ENCODE measurements around the gene CFTR. TPM values are rescaled to one million over a fixed set of nuclear protein-coding genes. Genes with fewer than 3 reads are reported as not detected.

CFTR gene
- polyA plus RNA-seq, 2 of the 4 experiments (the other 2 are of a cell fraction), result 0.13 to 0.31 TPM

DNA sequence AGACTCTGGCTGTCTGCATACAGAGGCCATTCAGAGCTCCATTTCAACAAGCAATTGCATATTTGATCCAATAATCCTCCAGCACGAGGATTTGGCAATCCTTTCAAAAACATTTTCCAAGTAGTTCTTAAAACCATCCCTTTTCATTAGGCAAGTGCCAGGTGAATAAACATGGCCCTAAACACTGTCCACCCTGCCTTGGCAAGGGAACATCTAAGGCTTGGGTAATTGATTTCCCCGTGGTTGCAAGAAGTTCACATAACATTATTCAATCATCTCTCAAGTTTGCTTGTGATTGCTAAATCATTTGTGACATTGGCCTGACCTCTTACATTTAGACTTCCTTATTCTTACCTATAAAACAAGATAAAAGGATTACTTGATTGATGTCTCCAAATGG is 218.2 kb downstream of the CFTR start:
- DNase-seq (ENCODE audit: low read depth in 1 of 2, low spot score in 1 of 2) (peak in 1 of 2 experiments; percentile 36), ATAC-seq (no peak), FAIRE-seq (no peak)
- WGBS (ENCODE audit: missing lambda C conversion rate), result 15% methylated on average over 2 of the region's 2 CpGs
- ChIA-PET POLR2A (no interaction called here), CTCF (interaction anchor here (0.6 to 1.9 kb wide), 3 partner anchors 17 to 239 kb away, joined by 3 to 7 read pairs (median 4); no protein-coding TSS in a partner anchor)
- no peaks in the 10 kb centered on the region for H3K4me1 ChIP-seq
- no peak overlapping the region for H3K4me3 ChIP-seq
- no peak overlapping the region for H3K4me2 ChIP-seq
- H3K27ac ChIP-seq, result no peak overlapping the region; a peak in 1 of 6 replicates
- TF ChIP-seq CEBPB (IDR thresholded peaks at IDR 0.05), result peak; percentile 3 to 52; a peak in 1 of 4 replicates
- TF ChIP-seq ESRRA (IDR thresholded peaks at IDR 0.05; ENCODE audit: borderline replicate concordance, low read length), result no peak
- TF ChIP-seq SREBF2 (IDR thresholded peaks at IDR 0.05), result no peak
- TF ChIP-seq EP300 (IDR thresholded peaks at IDR 0.05), result peak; percentile 15 to 45; a peak in 3 of 5 replicates
- TF ChIP-seq JUN (IDR thresholded peaks at IDR 0.05), result peak in 1 of 2 experiments; percentile 25; a peak in 1 of 5 replicates
- TF ChIP-seq GATA3 (IDR thresholded peaks at IDR 0.05; ENCODE audit: borderline replicate concordance), result peak; percentile 25; the same call in 1 of the 2 replicates
- no peak for TF ChIP-seq MAFK (IDR thresholded peaks at IDR 0.05; ENCODE audit: partially characterized antibody)
- no peak for TF ChIP-seq CHD2 (IDR thresholded peaks at IDR 0.05; ENCODE audit: low read length, partially characterized antibody)
- H3K9me3 ChIP-seq, result no peaks in the 10 kb centered on the region

DNA sequence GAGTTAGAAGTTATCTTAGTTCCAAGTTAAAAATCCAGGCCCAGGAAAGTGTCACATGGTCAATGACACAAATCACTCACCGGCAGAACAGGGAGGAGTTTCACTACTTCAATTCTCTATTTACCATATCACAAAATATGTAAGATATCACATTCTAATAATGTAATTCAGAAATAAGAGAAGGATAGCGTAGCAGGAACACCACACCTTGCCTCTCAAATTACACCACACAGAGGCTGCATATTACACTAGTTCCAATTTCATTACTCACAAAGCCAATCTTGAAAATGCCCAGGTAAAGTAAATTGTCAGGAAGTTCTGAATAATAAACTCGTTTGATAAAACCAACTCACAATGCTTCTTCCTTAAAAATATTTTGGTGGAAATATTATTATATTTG is 224.2 kb downstream of the CFTR start:
- CTCF ChIA-PET, result interaction anchor here (2.7 kb wide), 1 partner anchor 11 kb away, joined by 11 read pairs; no protein-coding TSS in a partner anchor
- ATAC-seq, result no peak
- H3K4me2 ChIP-seq, result no peak overlapping the region

DNA sequence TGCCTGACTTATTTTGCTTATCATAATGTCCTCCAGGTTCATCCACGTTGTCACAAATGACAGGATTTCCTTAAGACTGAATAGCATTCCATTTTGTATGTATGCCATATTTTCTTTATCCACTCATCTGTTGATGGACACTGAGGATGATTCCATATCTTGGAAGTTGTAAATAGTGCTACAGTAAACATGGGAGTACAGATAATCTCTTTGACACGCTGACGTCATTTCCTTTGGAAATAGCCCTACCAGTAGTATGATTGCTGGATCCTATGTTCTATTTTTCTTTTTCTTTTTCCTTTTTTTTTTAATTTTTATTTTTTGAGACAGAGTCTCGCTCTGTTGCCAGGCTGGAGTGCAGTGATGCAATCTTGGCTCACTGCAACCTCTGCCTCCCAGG is 225.8 kb downstream of the CFTR start:
- CTCF ChIA-PET, result interaction anchor here (2.4 kb wide), 1 partner anchor 10 kb away, joined by 8 read pairs; no protein-coding TSS in a partner anchor
- POLR2A ChIA-PET, result no interaction called here
- TF ChIP-seq, protein P1, sequence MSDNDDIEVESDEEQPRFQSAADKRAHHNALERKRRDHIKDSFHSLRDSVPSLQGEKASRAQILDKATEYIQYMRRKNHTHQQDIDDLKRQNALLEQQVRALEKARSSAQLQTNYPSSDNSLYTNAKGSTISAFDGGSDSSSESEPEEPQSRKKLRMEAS (IDR thresholded peaks at IDR 0.05), result no peak
- TF ChIP-seq FOSB (CRISPR knock-in tag; IDR thresholded peaks at IDR 0.05), result no peak
- no peak for TF ChIP-seq ZC3H11A (IDR thresholded peaks at IDR 0.05)
- no peak for TF ChIP-seq CBX8 (IDR thresholded peaks at IDR 0.05)
- TF ChIP-seq, protein P2, sequence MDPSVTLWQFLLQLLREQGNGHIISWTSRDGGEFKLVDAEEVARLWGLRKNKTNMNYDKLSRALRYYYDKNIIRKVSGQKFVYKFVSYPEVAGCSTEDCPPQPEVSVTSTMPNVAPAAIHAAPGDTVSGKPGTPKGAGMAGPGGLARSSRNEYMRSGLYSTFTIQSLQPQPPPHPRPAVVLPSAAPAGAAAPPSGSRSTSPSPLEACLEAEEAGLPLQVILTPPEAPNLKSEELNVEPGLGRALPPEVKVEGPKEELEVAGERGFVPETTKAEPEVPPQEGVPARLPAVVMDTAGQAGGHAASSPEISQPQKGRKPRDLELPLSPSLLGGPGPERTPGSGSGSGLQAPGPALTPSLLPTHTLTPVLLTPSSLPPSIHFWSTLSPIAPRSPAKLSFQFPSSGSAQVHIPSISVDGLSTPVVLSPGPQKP (IDR thresholded peaks at IDR 0.05; ENCODE audit: low read depth, low read length), result no peak
- TF ChIP-seq TFCP2L1 (CRISPR knock-in tag; IDR thresholded peaks at IDR 0.05), result no peak
- TF ChIP-seq HEYL (CRISPR knock-in tag; IDR thresholded peaks at IDR 0.05), result no peak
- no peak for TF ChIP-seq USF2 (IDR thresholded peaks at IDR 0.05)
- no peak for TF ChIP-seq ESRRA (IDR thresholded peaks at IDR 0.05; ENCODE audit: borderline replicate concordance, low read length)
- no peak for TF ChIP-seq CTCF (IDR thresholded peaks at IDR 0.05)
- no peak for TF ChIP-seq TP53 (CRISPR knock-in tag; IDR thresholded peaks at IDR 0.05)
- no peak for TF ChIP-seq ZSCAN20 (CRISPR knock-in tag; IDR thresholded peaks at IDR 0.05)

More for the DNA sequence above, 224.2 kb downstream of the CFTR start:
- FAIRE-seq (peak; percentile 39), DNase-seq (ENCODE audit: low read depth in 1 of 2, low spot score in 1 of 2) (no peak)
- POLR2A ChIA-PET, result no interaction called here
- Histone ChIP-seq H3K9me3 (no peaks in the 10 kb centered on the region), H3K4me1 (0 out of 3 replicates have a peak, but pooled peaks cover 6% of the 10 kb centered on the region), H3K27ac (no peak overlapping the region), H3K4me3 (no peak overlapping the region)
- TF ChIP-seq, protein P3, sequence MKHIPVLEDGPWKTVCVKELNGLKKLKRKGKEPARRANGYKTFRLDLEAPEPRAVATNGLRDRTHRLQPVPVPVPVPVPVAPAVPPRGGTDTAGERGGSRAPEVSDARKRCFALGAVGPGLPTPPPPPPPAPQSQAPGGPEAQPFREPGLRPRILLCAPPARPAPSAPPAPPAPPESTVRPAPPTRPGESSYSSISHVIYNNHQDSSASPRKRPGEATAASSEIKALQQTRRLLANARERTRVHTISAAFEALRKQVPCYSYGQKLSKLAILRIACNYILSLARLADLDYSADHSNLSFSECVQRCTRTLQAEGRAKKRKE (CRISPR knock-in tag; IDR thresholded peaks at IDR 0.05; ENCODE audit: low read depth), result no peak
- TF ChIP-seq RAD21 (conservative IDR thresholded peaks at IDR 0.05 in 1 of 2, IDR thresholded peaks at IDR 0.05 in 1 of 2) (no peak), NPAS2 (CRISPR knock-in tag; IDR thresholded peaks at IDR 0.05; ENCODE audit: borderline replicate concordance) (no peak), RCOR1 (IDR thresholded peaks at IDR 0.05; ENCODE audit: low read depth, low read length) (no peak), CBX8 (IDR thresholded peaks at IDR 0.05) (no peak), NFE2L2 (conservative IDR thresholded peaks at IDR 0.05; ENCODE audit: low read length) (no peak), CEBPB (IDR thresholded peaks at IDR 0.05) (no peak), BHLHE40 (IDR thresholded peaks at IDR 0.05; ENCODE audit: low read depth, low read length) (no peak), ESRRA (IDR thresholded peaks at IDR 0.05; ENCODE audit: borderline replicate concordance, low read length) (no peak), KDM5A (IDR thresholded peaks at IDR 0.05) (no peak)
- TF ChIP-seq, protein P4, sequence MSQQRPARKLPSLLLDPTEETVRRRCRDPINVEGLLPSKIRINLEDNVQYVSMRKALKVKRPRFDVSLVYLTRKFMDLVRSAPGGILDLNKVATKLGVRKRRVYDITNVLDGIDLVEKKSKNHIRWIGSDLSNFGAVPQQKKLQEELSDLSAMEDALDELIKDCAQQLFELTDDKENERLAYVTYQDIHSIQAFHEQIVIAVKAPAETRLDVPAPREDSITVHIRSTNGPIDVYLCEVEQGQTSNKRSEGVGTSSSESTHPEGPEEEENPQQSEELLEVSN (IDR thresholded peaks at IDR 0.05; ENCODE audit: borderline replicate concordance, low read depth), result no peak
- TF ChIP-seq, protein P5, sequence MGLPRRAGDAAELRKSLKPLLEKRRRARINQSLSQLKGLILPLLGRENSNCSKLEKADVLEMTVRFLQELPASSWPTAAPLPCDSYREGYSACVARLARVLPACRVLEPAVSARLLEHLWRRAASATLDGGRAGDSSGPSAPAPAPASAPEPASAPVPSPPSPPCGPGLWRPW (IDR thresholded peaks at IDR 0.05), result no peak
- WGBS (ENCODE audit: missing lambda C conversion rate), result 56% methylated on average over 3 of the region's 3 CpGs

More for the DNA sequence above, 225.8 kb downstream of the CFTR start:
- H3K9me3 ChIP-seq, result no peaks in the 10 kb centered on the region
- no peak overlapping the region for H3K27ac ChIP-seq
- H3K4me1 ChIP-seq, result 0 out of 3 replicates have a peak, but pooled peaks cover 6% of the 10 kb centered on the region
- no peak overlapping the region for H3K4me2 ChIP-seq
- 70% methylated on average over 4 of the region's 4 CpGs for WGBS (ENCODE audit: missing lambda C conversion rate)
- FAIRE-seq (no peak), ATAC-seq (no peak), DNase-seq (ENCODE audit: low read depth in 1 of 2, low spot score in 1 of 2) (no peak)
- no peak overlapping the region for H3K4me3 ChIP-seq
